ENCODE data around the gene SIT1.

Gene SIT1

DNA sequence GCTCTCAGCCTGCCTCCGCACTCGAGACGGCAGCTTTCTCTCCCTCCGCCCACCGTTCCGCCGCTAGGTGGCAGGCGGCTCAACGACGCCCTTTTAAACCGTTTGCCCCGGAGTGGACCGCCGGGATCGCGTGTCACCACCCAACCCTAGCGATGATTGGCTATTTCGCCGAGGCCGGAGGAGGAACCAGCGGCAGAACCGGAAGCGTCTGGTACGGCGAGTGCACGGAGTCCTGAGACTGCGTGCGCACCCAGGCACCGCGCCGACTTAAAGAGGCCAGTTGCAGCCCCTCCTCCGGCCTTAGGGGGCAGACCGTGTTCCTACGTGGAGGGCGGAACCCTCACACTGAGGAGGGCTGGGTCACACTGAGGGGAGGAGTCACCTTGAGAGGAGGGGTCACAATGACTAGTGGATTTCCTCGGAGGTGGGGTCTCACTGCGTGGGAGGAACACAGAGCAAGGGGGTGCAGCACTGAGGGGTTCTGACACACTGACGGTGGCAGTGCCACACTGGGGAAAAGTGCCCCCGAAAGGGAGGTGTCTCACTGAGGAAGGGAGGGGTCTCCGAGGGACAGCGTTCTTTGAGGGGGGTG, 46.6 kb downstream of the SIT1 start:
- peak; percentile 100 for DNase-seq

DNA sequence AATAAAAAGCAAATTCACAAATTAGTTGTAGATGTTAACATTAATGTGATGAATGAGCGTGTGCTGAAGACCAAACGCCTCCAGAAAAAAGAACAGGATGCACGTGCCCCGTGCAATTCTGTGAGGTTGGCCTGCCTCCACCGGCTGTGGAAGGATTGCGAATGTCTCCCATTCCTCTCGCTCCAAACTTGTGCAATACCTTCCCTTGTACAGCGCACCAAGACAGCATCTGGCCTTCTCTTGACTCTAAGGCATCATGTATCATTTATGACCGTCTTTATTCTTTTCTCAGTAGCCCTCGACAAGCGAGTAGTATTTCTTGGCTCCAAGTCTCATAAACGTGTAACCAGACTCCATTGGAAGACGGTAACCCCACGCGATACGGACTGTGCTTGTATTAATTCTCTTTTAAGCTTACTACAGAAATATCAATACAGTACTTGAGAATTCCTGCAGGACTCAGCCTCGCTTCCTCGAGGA, 47.2 kb downstream of the SIT1 start:
- peak; percentile 85 for DNase-seq

DNA sequence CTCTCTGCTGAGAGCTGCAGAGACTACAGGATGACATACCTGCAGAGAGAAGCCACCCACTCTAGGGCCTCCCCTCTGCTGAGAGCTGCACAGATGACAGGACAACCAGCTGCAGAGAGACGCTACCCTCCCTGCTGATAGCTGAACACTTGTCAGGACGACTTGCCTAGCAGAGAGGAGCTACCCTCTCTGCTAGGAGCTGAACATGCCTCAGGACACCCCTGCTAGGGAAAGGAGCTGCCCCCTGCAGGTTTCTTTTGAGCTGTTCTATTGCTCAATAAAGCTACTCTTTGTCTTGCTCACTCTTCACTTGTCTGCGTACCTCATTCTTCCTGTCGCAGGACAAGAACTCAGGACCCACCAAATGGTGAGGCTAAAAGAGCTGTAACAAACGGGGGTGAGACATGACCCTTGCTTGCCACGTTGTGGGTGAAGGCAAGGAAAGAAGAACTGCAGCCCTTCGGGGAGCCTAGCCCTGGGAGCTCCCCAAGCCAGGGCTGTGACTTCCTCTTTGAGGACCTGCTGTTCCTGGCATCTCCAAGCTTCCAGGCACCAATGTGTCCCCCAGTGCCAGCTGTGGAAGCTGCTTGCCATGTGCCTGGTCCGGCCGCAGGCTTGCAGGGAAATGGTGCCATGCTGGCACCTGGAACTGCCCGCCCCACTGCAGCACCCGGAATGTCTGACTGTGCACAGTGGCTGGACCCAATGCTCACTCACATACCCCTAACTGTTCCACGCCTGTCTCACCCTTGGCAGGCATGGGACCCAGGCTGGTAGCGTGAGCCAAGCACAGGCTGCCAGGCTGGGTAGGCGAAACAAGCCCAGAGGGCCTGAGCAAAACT, 50.7 kb downstream of the SIT1 start:
- no peak for DNase-seq

Measured in fibroblast of upper back skin (primary cell).